MM.1S (cell line): ENCODE measurements around the gene CYP51A1.
A peak's percentile ranks its signal among the peaks of the same experiment; 100 is the strongest.

Experiments used
- DNase-seq: peaks from one replicate; pipeline ENCODE4 v3.0.0-alpha.2; 2015
- H2AFZ ChIP-seq: fragments of 300-600 bp; sonication (generic); 2 replicates; pipeline ENCODE4 v1.6.0; 2016; ENCODE audit warnings: antibody characterized with exemption, low read length
- H3F3A ChIP-seq: fragments of 300-600 bp; sonication (generic); 2 replicates; pipeline ENCODE4 v1.6.1; 2016; ENCODE audit warnings: mild to moderate bottlenecking, antibody characterized with exemption, low read length, moderate library complexity, mixed read lengths; ENCODE audit not compliant: insufficient read depth
- H3K27ac ChIP-seq: fragments of 300-600 bp; sonication (generic); 2 replicates; pipeline ENCODE4 v1.5.1; 2016; ENCODE audit warnings: mild to moderate bottlenecking, low read length
- H3K27me3 ChIP-seq: fragments of 300-600 bp; sonication (generic); replicated peaks from 2 replicates; pipeline ENCODE4 v1.6.0; 2016; ENCODE audit warnings: low read length; ENCODE audit not compliant: insufficient read depth
- H3K36me3 ChIP-seq: fragments of 300-600 bp; sonication (generic); replicated peaks from 2 replicates; pipeline ENCODE4 v1.6.1; 2016; ENCODE audit warnings: mild to moderate bottlenecking, low read length, mixed read lengths; ENCODE audit not compliant: insufficient read depth
- H3K4me1 ChIP-seq: fragments of 300-600 bp; sonication (generic); 2 replicates; pipeline ENCODE4 v1.6.1; 2016; ENCODE audit warnings: low read length, mixed read lengths
- H3K4me2 ChIP-seq: fragments of 300-600 bp; sonication (generic); 2 replicates; pipeline ENCODE4 v1.6.0; 2016; ENCODE audit warnings: low read depth, low read length
- H3K4me3 ChIP-seq: fragments of 300-600 bp; sonication (generic); 2 replicates; pipeline ENCODE4 v1.5.1; 2016; ENCODE audit warnings: low read length, mixed read lengths
- H3K79me2 ChIP-seq: fragments of 300-600 bp; sonication (generic); 2 replicates; pipeline ENCODE4 v1.6.1; 2016; ENCODE audit warnings: mixed run types, low read length, mixed read lengths
- H3K9ac ChIP-seq: fragments of 300-600 bp; sonication (generic); 2 replicates; pipeline ENCODE4 v1.6.1; 2016; ENCODE audit warnings: low read length, mixed read lengths
- H3K9me2 ChIP-seq: fragments of 300-600 bp; sonication (generic); replicated peaks from 2 replicates; pipeline ENCODE4 v1.6.1; 2016; ENCODE audit warnings: mild to moderate bottlenecking, low read length, mixed read lengths; ENCODE audit not compliant: insufficient read depth
- H3K9me3 ChIP-seq: fragments of 300-600 bp; sonication (generic); replicated peaks from 2 replicates; pipeline ENCODE4 v1.6.1; 2016; ENCODE audit warnings: mild to moderate bottlenecking, low read length, mixed read lengths; ENCODE audit not compliant: insufficient read depth
- H4K20me1 ChIP-seq: fragments of 300-600 bp; sonication (generic); 2 replicates; pipeline ENCODE4 v1.6.1; 2016; ENCODE audit warnings: mild to moderate bottlenecking, low read length, moderate library complexity, mixed read lengths; ENCODE audit not compliant: insufficient read depth
- EZH2 ChIP-seq: fragments of 300-600 bp; sonication (generic); optimal IDR thresholded peaks from 2 replicates; pipeline ENCODE3; 2017; ENCODE audit warnings: low read depth, mild to moderate bottlenecking, antibody characterized with exemption, low read length, mixed read lengths
- EZH2phosphoT487 ChIP-seq: fragments of 300-600 bp; sonication (generic); IDR thresholded peaks from 2 replicates; pipeline ENCODE4 v1.6.1; 2018; ENCODE audit warnings: antibody characterized with exemption, low read length
- TF ChIP-seq, protein P1 (sequence below): fragments of 300-600 bp; sonication (generic); IDR thresholded peaks from 2 replicates; pipeline ENCODE4 v1.5.1; 2016; ENCODE audit warnings: antibody characterized with exemption, low read length, mixed read lengths

The CYP51A1 gene

DNA sequence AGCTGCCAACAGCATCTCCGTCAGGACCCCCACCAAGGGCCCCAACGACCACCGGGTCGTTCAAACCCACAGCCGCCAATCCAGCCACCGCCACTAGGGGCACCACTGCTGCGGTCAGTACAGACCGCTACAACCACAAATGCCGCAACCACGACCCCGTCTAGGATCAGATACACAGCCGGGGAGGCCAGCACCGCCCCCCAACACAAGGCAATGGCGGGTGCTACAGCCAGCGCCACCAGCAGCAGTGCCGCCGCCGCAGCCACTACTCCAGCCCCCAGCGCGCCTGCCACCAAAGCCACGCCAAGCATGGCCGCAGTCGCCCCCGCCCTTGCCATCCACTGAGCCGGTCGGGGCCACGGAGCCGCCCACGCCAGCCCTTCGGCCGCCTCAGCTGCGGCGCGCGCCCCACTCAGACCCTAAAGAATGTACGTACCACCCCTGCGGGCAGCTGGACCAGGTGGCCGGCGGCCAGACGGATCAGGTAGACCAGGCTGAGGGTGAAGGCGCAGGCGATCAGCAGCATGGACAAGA lies 473 bp downstream of the CYP51A1 start:
- Histone ChIP-seq H3K9me3 (no peaks in the 10 kb centered on the region), H4K20me1 (0 out of 2 replicates have a peak, but pooled peaks cover 6% of the 10 kb centered on the region), H3K4me1 (0 out of 2 replicates have a peak, but pooled peaks cover 4% of the 10 kb centered on the region), H3K36me3 (peaks cover 10% of the 10 kb centered on the region), H3K9ac (peak overlapping the region; percentile 87), H3K4me2 (peak overlapping the region; percentile 95), H3K27ac (peak overlapping the region; percentile 84), H3K9me2 (no peaks in the 10 kb centered on the region), H2AFZ (peak overlapping the region; percentile 95), H3K27me3 (no peaks in the 10 kb centered on the region), H3K4me3 (peak overlapping the region; percentile 97), H3F3A (no peaks in the 10 kb centered on the region), H3K79me2 (peaks cover 49% of the 10 kb centered on the region)
- peak; percentile 62 for DNase-seq
- TF ChIP-seq, protein P1, sequence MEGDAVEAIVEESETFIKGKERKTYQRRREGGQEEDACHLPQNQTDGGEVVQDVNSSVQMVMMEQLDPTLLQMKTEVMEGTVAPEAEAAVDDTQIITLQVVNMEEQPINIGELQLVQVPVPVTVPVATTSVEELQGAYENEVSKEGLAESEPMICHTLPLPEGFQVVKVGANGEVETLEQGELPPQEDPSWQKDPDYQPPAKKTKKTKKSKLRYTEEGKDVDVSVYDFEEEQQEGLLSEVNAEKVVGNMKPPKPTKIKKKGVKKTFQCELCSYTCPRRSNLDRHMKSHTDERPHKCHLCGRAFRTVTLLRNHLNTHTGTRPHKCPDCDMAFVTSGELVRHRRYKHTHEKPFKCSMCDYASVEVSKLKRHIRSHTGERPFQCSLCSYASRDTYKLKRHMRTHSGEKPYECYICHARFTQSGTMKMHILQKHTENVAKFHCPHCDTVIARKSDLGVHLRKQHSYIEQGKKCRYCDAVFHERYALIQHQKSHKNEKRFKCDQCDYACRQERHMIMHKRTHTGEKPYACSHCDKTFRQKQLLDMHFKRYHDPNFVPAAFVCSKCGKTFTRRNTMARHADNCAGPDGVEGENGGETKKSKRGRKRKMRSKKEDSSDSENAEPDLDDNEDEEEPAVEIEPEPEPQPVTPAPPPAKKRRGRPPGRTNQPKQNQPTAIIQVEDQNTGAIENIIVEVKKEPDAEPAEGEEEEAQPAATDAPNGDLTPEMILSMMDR, result peak; percentile 87
- TF ChIP-seq EZH2phosphoT487 (no peak), EZH2 (no peak)

DNA sequence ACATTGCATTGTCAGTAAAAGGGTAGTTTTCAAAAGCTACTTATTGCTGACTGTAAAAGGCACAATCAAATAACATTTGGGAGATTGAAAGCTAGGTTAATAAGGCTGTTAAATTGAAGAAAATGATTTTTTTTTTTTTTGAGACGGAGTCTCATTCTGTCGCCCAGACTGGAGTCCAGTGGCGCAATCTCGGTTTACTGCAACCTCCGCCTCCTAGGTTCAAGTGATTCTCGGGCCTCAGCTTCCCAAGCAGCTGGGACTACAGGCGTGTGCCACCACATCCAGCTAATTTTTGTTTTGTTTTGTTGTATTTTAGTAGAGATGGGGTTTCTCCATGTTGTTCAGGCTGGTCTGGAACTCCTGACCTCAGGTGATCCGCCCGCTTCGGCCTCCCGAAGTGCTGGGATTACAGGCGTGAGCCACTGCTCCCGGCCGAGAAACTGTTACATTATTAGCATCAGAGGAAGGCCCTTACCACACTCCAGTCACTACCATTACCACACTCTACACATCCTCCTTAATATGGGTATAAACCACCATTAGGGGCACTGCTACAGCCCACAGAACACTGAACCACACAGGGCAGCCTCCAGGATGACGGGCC lies 1.0 kb downstream of the CYP51A1 start:
- Histone ChIP-seq H3K27ac (peak overlapping the region; percentile 84; the same call in 1 of the 2 replicates), H3K79me2 (peaks cover 49% of the 10 kb centered on the region), H3K9ac (peak overlapping the region; percentile 87), H3K36me3 (peaks cover 10% of the 10 kb centered on the region), H4K20me1 (0 out of 2 replicates have a peak, but pooled peaks cover 6% of the 10 kb centered on the region), H3K9me3 (no peaks in the 10 kb centered on the region), H3K27me3 (no peaks in the 10 kb centered on the region), H2AFZ (peak overlapping the region; percentile 95), H3K4me2 (peak overlapping the region; percentile 95), H3F3A (no peaks in the 10 kb centered on the region), H3K4me3 (peak overlapping the region; percentile 97), H3K4me1 (0 out of 2 replicates have a peak, but pooled peaks cover 4% of the 10 kb centered on the region), H3K9me2 (no peaks in the 10 kb centered on the region)
- DNase-seq, result no peak
- no peak for TF ChIP-seq EZH2
- TF ChIP-seq, protein P1, result no peak
- no peak for TF ChIP-seq EZH2phosphoT487

DNA sequence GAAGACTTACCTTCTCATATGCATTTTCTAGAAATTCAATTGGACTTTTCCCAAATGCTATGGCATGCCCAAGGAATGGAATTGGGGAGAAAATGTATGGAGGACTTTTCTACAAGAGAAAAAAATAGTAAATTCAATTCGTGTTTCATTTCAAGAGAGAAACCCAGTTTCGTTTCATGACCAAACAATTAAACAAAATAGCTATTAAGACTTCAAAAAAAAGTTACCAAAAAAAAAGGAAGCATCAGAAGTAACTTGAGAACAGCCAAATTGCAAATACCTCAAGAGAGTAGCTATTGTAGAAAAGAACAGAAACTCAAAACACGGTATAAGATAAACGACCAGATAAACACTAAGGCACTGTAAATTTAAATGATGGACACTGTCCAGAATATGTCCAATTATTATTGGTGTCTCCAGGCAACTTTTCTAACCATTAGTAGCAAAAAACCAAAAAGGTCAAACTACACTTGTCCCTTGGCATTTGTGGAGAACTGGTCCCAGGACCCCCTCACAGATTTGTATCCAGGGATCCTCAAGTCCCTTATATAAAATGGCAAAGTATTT lies 2.4 kb downstream of the CYP51A1 start:
- Histone ChIP-seq H3K4me3 (no peak overlapping the region), H3K36me3 (peaks cover 16% of the 10 kb centered on the region), H3K4me1 (0 out of 2 replicates have a peak, but pooled peaks cover 4% of the 10 kb centered on the region)

More for the DNA sequence above, 2.4 kb downstream of the CYP51A1 start:
- Histone ChIP-seq H3K27ac (no peak overlapping the region), H3K9ac (no peak overlapping the region), H2AFZ (no peak overlapping the region), H4K20me1 (0 out of 2 replicates have a peak, but pooled peaks cover 6% of the 10 kb centered on the region), H3K9me2 (no peaks in the 10 kb centered on the region), H3K4me2 (peak overlapping the region; percentile 95; the same call in 1 of the 2 replicates), H3K79me2 (peaks cover 49% of the 10 kb centered on the region), H3K27me3 (no peaks in the 10 kb centered on the region), H3F3A (no peaks in the 10 kb centered on the region), H3K9me3 (no peaks in the 10 kb centered on the region)
- TF ChIP-seq, protein P1, result no peak
- TF ChIP-seq EZH2 (no peak), EZH2phosphoT487 (no peak)
- no peak for DNase-seq
